ENCODE measurements around the gene CCL15. TPM values are rescaled to one million over a fixed set of nuclear protein-coding genes. Genes with fewer than 3 reads are reported as not detected.

The CCL15 gene
- total and polyA plus RNA-seq, 2 of the 13 experiments (the other 11 are each of a cell fraction or from before 2014, with no cell fraction given): 29.2 to 45.9 TPM

DNA sequence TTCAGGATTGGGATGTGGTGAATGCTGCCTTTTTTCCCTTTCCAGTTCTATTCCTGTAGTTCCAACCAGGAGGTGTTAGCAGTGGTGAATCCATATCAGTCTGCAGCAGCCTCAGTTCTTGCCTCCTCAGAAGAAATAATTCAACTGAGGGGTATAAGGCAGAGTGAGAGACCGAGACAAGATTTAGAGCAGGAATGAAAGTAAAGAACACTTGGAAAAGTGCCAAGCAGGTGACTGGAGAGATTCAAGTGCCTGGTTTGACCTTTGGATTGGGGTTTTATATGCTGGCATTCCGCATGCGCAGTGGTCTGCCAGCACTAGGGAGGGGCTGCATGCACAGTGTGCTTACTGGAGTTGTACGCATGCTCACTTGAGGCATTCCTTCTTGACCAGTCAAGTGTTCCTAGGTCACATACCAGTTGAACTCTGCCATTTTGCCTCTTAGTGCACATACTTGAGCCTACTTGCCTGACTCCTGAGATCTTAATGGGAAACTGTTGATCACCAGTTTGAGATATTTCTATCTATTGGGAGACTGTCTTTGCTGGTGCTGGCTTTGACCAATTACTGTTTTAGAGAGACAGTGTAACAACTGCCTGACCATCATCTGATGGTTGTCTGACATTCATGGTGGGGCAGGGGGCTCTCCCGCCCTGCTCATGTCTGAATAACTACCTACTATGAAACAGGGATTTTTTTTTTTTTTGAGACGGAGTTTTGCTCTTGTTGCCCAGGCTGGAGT, 680 bp upstream of the CCL15 start (continued):
- TF ChIP-seq, protein P1, sequence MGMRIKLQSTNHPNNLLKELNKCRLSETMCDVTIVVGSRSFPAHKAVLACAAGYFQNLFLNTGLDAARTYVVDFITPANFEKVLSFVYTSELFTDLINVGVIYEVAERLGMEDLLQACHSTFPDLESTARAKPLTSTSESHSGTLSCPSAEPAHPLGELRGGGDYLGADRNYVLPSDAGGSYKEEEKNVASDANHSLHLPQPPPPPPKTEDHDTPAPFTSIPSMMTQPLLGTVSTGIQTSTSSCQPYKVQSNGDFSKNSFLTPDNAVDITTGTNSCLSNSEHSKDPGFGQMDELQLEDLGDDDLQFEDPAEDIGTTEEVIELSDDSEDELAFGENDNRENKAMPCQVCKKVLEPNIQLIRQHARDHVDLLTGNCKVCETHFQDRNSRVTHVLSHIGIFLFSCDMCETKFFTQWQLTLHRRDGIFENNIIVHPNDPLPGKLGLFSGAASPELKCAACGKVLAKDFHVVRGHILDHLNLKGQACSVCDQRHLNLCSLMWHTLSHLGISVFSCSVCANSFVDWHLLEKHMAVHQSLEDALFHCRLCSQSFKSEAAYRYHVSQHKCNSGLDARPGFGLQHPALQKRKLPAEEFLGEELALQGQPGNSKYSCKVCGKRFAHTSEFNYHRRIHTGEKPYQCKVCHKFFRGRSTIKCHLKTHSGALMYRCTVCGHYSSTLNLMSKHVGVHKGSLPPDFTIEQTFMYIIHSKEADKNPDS (CRISPR knock-in tag; IDR thresholded peaks at IDR 0.05): no peak
- TF ChIP-seq ZC3H13 (CRISPR knock-in tag; IDR thresholded peaks at IDR 0.05): no peak
- no peak for TF ChIP-seq SOX6 (IDR thresholded peaks at IDR 0.05)
- peak; percentile 31; the same call in 1 of the 2 replicates for TF ChIP-seq SOX6 (CRISPR knock-in tag; IDR thresholded peaks at IDR 0.05)
- TF ChIP-seq U2AF2 (IDR thresholded peaks at IDR 0.05; ENCODE audit: low read depth, low read length): no peak
- no peak for TF ChIP-seq MED8 (CRISPR knock-in tag; IDR thresholded peaks at IDR 0.05; ENCODE audit: insufficient replicate concordance)
- TF ChIP-seq IRF2 (CRISPR knock-in tag; IDR thresholded peaks at IDR 0.05): 0 out of 2 replicates have a peak, but pooled peaks have one; percentile 28
- TF ChIP-seq, protein P2, sequence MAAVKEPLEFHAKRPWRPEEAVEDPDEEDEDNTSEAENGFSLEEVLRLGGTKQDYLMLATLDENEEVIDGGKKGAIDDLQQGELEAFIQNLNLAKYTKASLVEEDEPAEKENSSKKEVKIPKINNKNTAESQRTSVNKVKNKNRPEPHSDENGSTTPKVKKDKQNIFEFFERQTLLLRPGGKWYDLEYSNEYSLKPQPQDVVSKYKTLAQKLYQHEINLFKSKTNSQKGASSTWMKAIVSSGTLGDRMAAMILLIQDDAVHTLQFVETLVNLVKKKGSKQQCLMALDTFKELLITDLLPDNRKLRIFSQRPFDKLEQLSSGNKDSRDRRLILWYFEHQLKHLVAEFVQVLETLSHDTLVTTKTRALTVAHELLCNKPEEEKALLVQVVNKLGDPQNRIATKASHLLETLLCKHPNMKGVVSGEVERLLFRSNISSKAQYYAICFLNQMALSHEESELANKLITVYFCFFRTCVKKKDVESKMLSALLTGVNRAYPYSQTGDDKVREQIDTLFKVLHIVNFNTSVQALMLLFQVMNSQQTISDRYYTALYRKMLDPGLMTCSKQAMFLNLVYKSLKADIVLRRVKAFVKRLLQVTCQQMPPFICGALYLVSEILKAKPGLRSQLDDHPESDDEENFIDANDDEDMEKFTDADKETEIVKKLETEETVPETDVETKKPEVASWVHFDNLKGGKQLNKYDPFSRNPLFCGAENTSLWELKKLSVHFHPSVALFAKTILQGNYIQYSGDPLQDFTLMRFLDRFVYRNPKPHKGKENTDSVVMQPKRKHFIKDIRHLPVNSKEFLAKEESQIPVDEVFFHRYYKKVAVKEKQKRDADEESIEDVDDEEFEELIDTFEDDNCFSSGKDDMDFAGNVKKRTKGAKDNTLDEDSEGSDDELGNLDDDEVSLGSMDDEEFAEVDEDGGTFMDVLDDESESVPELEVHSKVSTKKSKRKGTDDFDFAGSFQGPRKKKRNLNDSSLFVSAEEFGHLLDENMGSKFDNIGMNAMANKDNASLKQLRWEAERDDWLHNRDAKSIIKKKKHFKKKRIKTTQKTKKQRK (IDR thresholded peaks at IDR 0.05; ENCODE audit: low read length): no peak
